ENCODE data around the gene OR2T3.
"Not testable (repeated sequence)": the region's sequence is repeated elsewhere in the genome, so short reads cannot be mapped to it uniquely, and the experiment has no call there.

Gene OR2T3

GRCh38 chr1:248472111-248472510 lies 1.0 kb upstream of the OR2T3 start:
- DNase-seq = not testable (repeated sequence)

GRCh38 chr1:248475660-248476059 lies 2.5 kb downstream of the OR2T3 start:
- not testable (repeated sequence) for DNase-seq

- DNase-seq = not testable (repeated sequence)
Measured at GRCh38 chr1:248481686-248482579, 8.8 kb downstream of the OR2T3 start.

DNA sequence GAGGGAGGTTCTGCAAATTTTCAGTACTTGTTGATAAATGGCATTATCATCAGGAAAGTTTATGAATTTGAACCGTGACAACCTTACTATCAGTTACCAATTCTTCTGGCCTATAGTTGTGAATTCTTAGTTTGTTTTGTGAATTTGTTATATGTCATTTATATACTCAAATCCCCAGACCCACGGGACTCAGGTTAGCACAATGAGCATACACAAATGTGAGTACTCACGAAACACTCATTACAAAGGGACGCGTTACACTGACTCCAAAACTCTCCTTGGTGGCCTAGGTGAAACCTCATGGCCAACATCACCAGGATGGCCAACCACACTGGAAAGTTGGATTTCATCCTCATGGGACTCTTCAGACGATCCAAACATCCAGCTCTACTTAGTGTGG lies 15.1 kb downstream of the OR2T3 start, which contains the start of gene OR2T5:
TSS of gene OR2T5 (plus strand) at position 301 of the 400 bp plus-strand sequence. CDS start at position 301, 0 bp downstream.
- DNase-seq = not testable (repeated sequence)

DNA sequence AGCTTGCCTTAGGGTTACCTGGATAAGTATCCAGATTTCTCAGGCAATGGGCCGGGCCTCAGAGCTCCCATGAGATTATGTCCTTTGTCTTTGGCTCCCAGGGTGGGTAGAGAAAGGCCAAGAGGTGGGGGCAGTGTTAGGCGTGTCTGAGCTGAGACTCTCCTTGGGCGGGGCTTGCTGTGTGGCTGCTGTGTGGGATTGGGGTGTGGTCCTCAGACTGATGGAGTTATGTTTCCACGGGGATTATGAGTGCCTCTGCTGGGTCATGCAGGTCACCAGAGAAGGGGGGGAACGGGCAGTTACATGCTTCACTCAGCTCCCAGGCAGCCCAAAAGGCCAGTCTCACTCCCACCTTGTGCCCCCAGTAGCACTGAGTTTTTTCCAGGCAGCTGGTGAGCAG lies 23.5 kb downstream of the OR2T3 start:
- DNase-seq = not testable (repeated sequence)

GRCh38 chr1:248500305-248501035 lies 27.3 kb downstream of the OR2T3 start:
- not testable (repeated sequence) for DNase-seq

GRCh38 chr1:248507773-248508172 lies 34.6 kb downstream of the OR2T3 start, which contains the start of gene OR2G6:
Gene OR2G6 (plus strand): TSS chr1:248508073. CDS start chr1:248521647, 13,574 bp downstream.
- DNase-seq = not testable (repeated sequence)

- not testable (repeated sequence) for DNase-seq
Measured at GRCh38 chr1:248510217-248510616, 37.1 kb downstream of the OR2T3 start.

DNA sequence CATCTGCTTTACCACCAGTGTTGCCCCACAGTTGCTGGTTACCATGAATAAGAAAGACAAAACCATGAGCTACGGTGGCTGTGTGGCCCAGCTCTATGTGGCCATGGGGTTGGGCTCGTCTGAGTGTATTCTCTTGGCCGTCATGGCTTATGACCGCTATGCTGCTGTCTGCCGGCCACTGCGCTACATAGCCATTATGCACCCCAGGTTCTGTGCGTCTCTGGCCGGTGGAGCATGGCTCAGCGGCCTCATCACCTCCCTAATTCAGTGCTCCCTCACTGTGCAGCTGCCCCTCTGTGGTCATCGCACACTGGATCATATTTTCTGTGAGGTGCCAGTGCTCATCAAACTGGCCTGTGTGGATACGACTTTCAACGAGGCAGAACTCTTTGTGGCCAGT lies 48.7 kb downstream of the OR2T3 start:
- DNase-seq = no peak

Measured in GF-D8 (cell line).